Natural killer cell (primary cell): ENCODE data around the gene BOD1L1. TPM values are rescaled to one million over a fixed set of nuclear protein-coding genes. Genes with fewer than 3 reads are reported as not detected.
A peak's percentile ranks its signal among the peaks of the same experiment; 100 is the strongest.

Experiments used
- ATAC-seq, 3 donors: fragments of 150-1000 bp in 2 of 3; fragments of 200-7000 bp in 1 of 3; cut with Tn5 transposase; 1 replicate in 1 of 3; 2 replicates in 2 of 3; pipeline ENCODE4 v1.10.0; 2021; ENCODE audit warnings: mild to moderate bottlenecking in 2 of 3, moderate library complexity in 2 of 3
- DNase-seq, 2 donors: peaks; one replicate each; pipeline versions ENCODE4 v3.0.0 to v3.0.0-alpha.2; 2013 to 2021; ENCODE audit warnings: mixed read lengths in 1 of 2
- H3K27ac ChIP-seq: one replicate; pipeline ENCODE4 v1.5.1; 2013; ENCODE audit warnings: mild to moderate bottlenecking, low read length
- H3K27me3 ChIP-seq: one replicate; pipeline ENCODE4 v1.6.1; 2013; ENCODE audit warnings: low read length; ENCODE audit not compliant: control insufficient read depth, insufficient read depth
- H3K36me3 ChIP-seq: one replicate; pipeline ENCODE4 v1.6.1; 2013; ENCODE audit warnings: low read length; ENCODE audit not compliant: control insufficient read depth, insufficient read depth
- H3K4me1 ChIP-seq: one replicate; pipeline ENCODE4 v1.6.1; 2013; ENCODE audit warnings: low read length; ENCODE audit not compliant: control insufficient read depth, insufficient read depth
- H3K4me3 ChIP-seq: one replicate; pipeline ENCODE4 v1.5.1; 2013; ENCODE audit warnings: low read length
- H3K9me3 ChIP-seq: one replicate; pipeline ENCODE4 v1.6.1; 2013; ENCODE audit warnings: low read length; ENCODE audit not compliant: control insufficient read depth, insufficient read depth
- H3K27ac Mint-ChIP-seq, 2 donors: one replicate each; pipeline ENCODE4 v1.8.0; 2022; ENCODE audit warnings: mild to moderate bottlenecking in 2 of 2, mixed read lengths in 2 of 2, moderate library complexity in 1 of 2
- H3K27me3 Mint-ChIP-seq, 2 donors: one replicate each; pipeline ENCODE4 v1.8.0; 2022; ENCODE audit warnings: low read depth in 2 of 2, mixed read lengths in 2 of 2
- H3K36me3 Mint-ChIP-seq: one replicate; pipeline ENCODE4 v1.8.0; 2022; ENCODE audit warnings: mixed read lengths
- H3K4me1 Mint-ChIP-seq, 2 donors: one replicate each; pipeline ENCODE4 v1.8.0; 2022; ENCODE audit warnings: mixed read lengths in 2 of 2
- H3K4me3 Mint-ChIP-seq: one replicate; pipeline ENCODE4 v1.8.0; 2022; ENCODE audit warnings: mild to moderate bottlenecking, moderate library complexity, mixed read lengths
- H3K9me3 Mint-ChIP-seq, 2 donors: one replicate each; pipeline ENCODE4 v1.8.0; 2022; ENCODE audit warnings: mixed read lengths in 2 of 2
- CTCF ChIP-seq: fragments of 200-600 bp; IDR thresholded peaks from one replicate; pipeline ENCODE4 v1.8.0; 2022; ENCODE audit warnings: antibody characterized with exemption
- WGBS: methylation state at CpG from one replicate; pipeline ENCODE4 v1.1.7; 2013; ENCODE audit warnings: missing lambda C conversion rate; ENCODE audit not compliant: insufficient coverage; 5-methylcytosine and 5-hydroxymethylcytosine counted together
- intact Hi-C: fragments of 100-400 bp; cut with micrococcal nuclease; formaldehyde crosslinking; loops from one replicate; pipeline ENCODE4 v1.14.2; 2022
- total RNA-seq, 4 donors: library from RNA; stranded (reverse); fragments of 120-200 nt in 1 of 4; gene quantifications; one replicate each; pipeline versions ENCODE4 v1.2.3 to v1.2.4, GENCODE V29; 2013 to 2022

Gene BOD1L1
- total RNA-seq, 3 donors from 2014 or later (not counting 1 experiment from before 2014, with no cell fraction given): 62.2 to 69.1 (median 67.7) TPM

- H3K27ac Mint-ChIP-seq: no peak overlapping the region
- H3K4me3 Mint-ChIP-seq: no peak overlapping the region
- H3K4me1 Mint-ChIP-seq: peaks cover 23 to 25% of the 10 kb centered on the region in 2 donors
- intact Hi-C loops: no loop called here
- WGBS: 97% methylated on average over 4 of the region's 4 CpGs
- H3K27ac ChIP-seq: no peak overlapping the region
- no peaks in the 10 kb centered on the region for H3K9me3 Mint-ChIP-seq
- no peaks in the 10 kb centered on the region for H3K9me3 ChIP-seq
- DNase-seq: no peak
- no peaks in the 10 kb centered on the region for H3K27me3 ChIP-seq
- H3K4me1 ChIP-seq: peaks cover 3% of the 10 kb centered on the region
- H3K36me3 ChIP-seq: peaks cover 66% of the 10 kb centered on the region
- no peak for ATAC-seq
- no peak for TF ChIP-seq CTCF
- H3K27me3 Mint-ChIP-seq: no peaks in the 10 kb centered on the region
- no peak overlapping the region for H3K4me3 ChIP-seq
- peaks cover 26% of the 10 kb centered on the region for H3K36me3 Mint-ChIP-seq
Measured at GRCh38 chr4:13612569-13612968, 15.0 kb downstream of the BOD1L1 start.

GRCh38 chr4:13611283-13611842 is 16.2 kb downstream of the BOD1L1 start:
- no peak overlapping the region for H3K4me3 Mint-ChIP-seq

GRCh38 chr4:13605330-13605729 is 22.2 kb downstream of the BOD1L1 start:
- ATAC-seq (no peak), DNase-seq (no peak)
- no peak overlapping the region for H3K27ac ChIP-seq
- intact Hi-C loops: no loop called here
- Mint-ChIP-seq H3K9me3 (no peaks in the 10 kb centered on the region), H3K4me3 (no peak overlapping the region), H3K27me3 (no peaks in the 10 kb centered on the region), H3K36me3 (peaks cover 49% of the 10 kb centered on the region), H3K27ac (no peak overlapping the region), H3K4me1 (no peaks in the 10 kb centered on the region)
- no peak for TF ChIP-seq CTCF
- H3K36me3 ChIP-seq: peaks cover 85% of the 10 kb centered on the region
- H3K4me3 ChIP-seq: no peak overlapping the region
- no CpG with 5 or more reads among the region's 1 CpG for WGBS
- no peaks in the 10 kb centered on the region for H3K27me3 ChIP-seq
- no peaks in the 10 kb centered on the region for H3K9me3 ChIP-seq
- H3K4me1 ChIP-seq: peaks cover 3% of the 10 kb centered on the region

More at GRCh38 chr4:13611283-13611842, 16.2 kb downstream of the BOD1L1 start:
- intact Hi-C loops: no loop called here
- peak overlapping the region; percentile 47 for H3K27ac ChIP-seq
- no peaks in the 10 kb centered on the region for H3K27me3 Mint-ChIP-seq
- peaks cover 20 to 23% of the 10 kb centered on the region in 2 donors for H3K4me1 Mint-ChIP-seq
- ATAC-seq: no peak
- no peak for TF ChIP-seq CTCF
- peaks cover 76% of the 10 kb centered on the region for H3K36me3 ChIP-seq
- peaks cover 3% of the 10 kb centered on the region for H3K4me1 ChIP-seq
- no peaks in the 10 kb centered on the region for H3K9me3 ChIP-seq
- peak overlapping the region in 1 of 2 donors; percentile 31 for H3K27ac Mint-ChIP-seq
- DNase-seq: no peak
- H3K27me3 ChIP-seq: no peaks in the 10 kb centered on the region
- WGBS: 78% methylated on average over 3 of the region's 3 CpGs
- H3K36me3 Mint-ChIP-seq: peaks cover 33% of the 10 kb centered on the region
- H3K9me3 Mint-ChIP-seq: no peaks in the 10 kb centered on the region
- no peak overlapping the region for H3K4me3 ChIP-seq

GRCh38 chr4:13601848-13602247 is 25.7 kb downstream of the BOD1L1 start:
- DNase-seq (no peak), ATAC-seq (no peak)
- no peak overlapping the region for H3K27ac ChIP-seq
- no peak overlapping the region for H3K4me3 ChIP-seq
- H3K27me3 Mint-ChIP-seq: no peaks in the 10 kb centered on the region
- H3K4me1 ChIP-seq: peaks cover 3% of the 10 kb centered on the region
- H3K27me3 ChIP-seq: no peaks in the 10 kb centered on the region
- peaks cover 66% of the 10 kb centered on the region for H3K36me3 ChIP-seq
- H3K27ac Mint-ChIP-seq: no peak overlapping the region
- intact Hi-C loops: no loop called here
- H3K4me3 Mint-ChIP-seq: no peak overlapping the region
- WGBS: 96% methylated on average over 2 of the region's 2 CpGs
- H3K36me3 Mint-ChIP-seq: peaks cover 46% of the 10 kb centered on the region
- no peaks in the 10 kb centered on the region for H3K9me3 ChIP-seq
- no peaks in the 10 kb centered on the region for H3K4me1 Mint-ChIP-seq
- no peak for TF ChIP-seq CTCF
- no peaks in the 10 kb centered on the region for H3K9me3 Mint-ChIP-seq
